CD14-positive monocyte (primary cell): Measurements from ENCODE around the gene BCL2. TPM values are rescaled to one million over a fixed set of nuclear protein-coding genes. Genes with fewer than 3 reads are reported as not detected.

ENCODE experiments used
- DNase-seq, 3 donors: peaks; one replicate each; pipeline ENCODE4 v3.0.0-alpha.2; 2011 to 2022
- H2AFZ ChIP-seq: 2 replicates; pipeline ENCODE4 v1.6.0; 2012; ENCODE audit warnings: mild to moderate bottlenecking, low read depth, low read length, inconsistent platforms; ENCODE audit not compliant: insufficient read depth, poor library complexity, severe bottlenecking
- H3K27ac ChIP-seq, 2 donors: 1 replicate in 1 of 2; 2 replicates in 1 of 2; pipeline ENCODE4 v1.5.1; 2012 to 2013; ENCODE audit warnings: low read length in 2 of 2, control low read depth in 1 of 2, inconsistent platforms in 1 of 2, low read depth in 1 of 2, mild to moderate bottlenecking in 1 of 2
- H3K27me3 ChIP-seq, 2 donors: one replicate each; pipeline versions ENCODE4 v1.6.0 to v1.6.1; 2011 to 2013; ENCODE audit warnings: low read length in 2 of 2; ENCODE audit not compliant: control insufficient read depth in 2 of 2, insufficient read depth in 2 of 2
- H3K36me3 ChIP-seq, 2 donors: replicated peaks in 1 of 2; 1 replicate in 1 of 2; 2 replicates in 1 of 2; pipeline versions ENCODE4 v1.5.1 to v1.6.1; 2012 to 2013; ENCODE audit warnings: low read length in 2 of 2, control low read depth in 1 of 2, inconsistent platforms in 1 of 2, mild to moderate bottlenecking in 1 of 2; ENCODE audit not compliant: insufficient read depth in 2 of 2, control insufficient read depth in 1 of 2
- H3K4me1 ChIP-seq, 2 donors: 1 replicate in 1 of 2; 2 replicates in 1 of 2; pipeline versions ENCODE4 v1.5.1 to v1.6.1; 2012 to 2013; ENCODE audit warnings: low read length in 2 of 2, control low read depth in 1 of 2, inconsistent platforms in 1 of 2, mild to moderate bottlenecking in 1 of 2, moderate library complexity in 1 of 2; ENCODE audit not compliant: insufficient read depth in 2 of 2, control insufficient read depth in 1 of 2
- H3K4me2 ChIP-seq: replicated peaks from 2 replicates; pipeline ENCODE3; 2012; ENCODE audit warnings: low read length, moderate library complexity, mild to moderate bottlenecking; ENCODE audit not compliant: poor library complexity, severe bottlenecking; ENCODE audit errors: extremely low read depth
- H3K4me3 ChIP-seq, 3 experiments: fragments of 200-600 bp in 1 of 3; sonication (generic) in 1 of 3; replicated peaks in 1 of 3; 1 replicate in 2 of 3; 2 replicates in 1 of 3; pipeline ENCODE4 v1.5.1; 2011 to 2013; ENCODE audit warnings: low read length in 3 of 3, mild to moderate bottlenecking in 3 of 3, control low read depth in 2 of 3, low read depth in 2 of 3, inconsistent platforms in 1 of 3, moderate library complexity in 1 of 3
- H3K79me2 ChIP-seq: 2 replicates; pipeline ENCODE4 v1.6.0; 2012; ENCODE audit warnings: mild to moderate bottlenecking, control low read depth, inconsistent platforms, low read length, moderate library complexity; ENCODE audit not compliant: insufficient read depth
- H3K9ac ChIP-seq: 2 replicates; pipeline ENCODE4 v1.6.0; 2017; ENCODE audit warnings: low read length, mild to moderate bottlenecking; ENCODE audit not compliant: insufficient read depth, poor library complexity, severe bottlenecking
- H3K9me3 ChIP-seq, 2 donors: replicated peaks in 1 of 2; 1 replicate in 1 of 2; 2 replicates in 1 of 2; pipeline versions ENCODE4 v1.5.1 to v1.6.1; 2012 to 2013; ENCODE audit warnings: low read length in 2 of 2, control low read depth in 1 of 2; ENCODE audit not compliant: control insufficient read depth in 1 of 2, insufficient read depth in 1 of 2
- H4K20me1 ChIP-seq: 2 replicates; pipeline ENCODE4 v1.6.0; 2012; ENCODE audit warnings: mild to moderate bottlenecking, low read length, control low read depth, moderate library complexity; ENCODE audit not compliant: insufficient read depth
- H3K27ac Mint-ChIP-seq, 7 donors: one replicate each; pipeline ENCODE4 v1.8.0; 2020; ENCODE audit warnings: mild to moderate bottlenecking in 7 of 7, mixed read lengths in 7 of 7, moderate library complexity in 6 of 7, inconsistent platforms in 2 of 7
- H3K27me3 Mint-ChIP-seq, 3 donors: one replicate each; pipeline ENCODE4 v1.8.0; 2021 to 2022; ENCODE audit warnings: low read depth in 3 of 3, mild to moderate bottlenecking in 3 of 3, mixed read lengths in 3 of 3, moderate library complexity in 3 of 3, inconsistent platforms in 1 of 3
- H3K36me3 Mint-ChIP-seq, 2 donors: one replicate each; pipeline ENCODE4 v1.8.0; 2020; ENCODE audit warnings: mixed read lengths in 2 of 2, inconsistent platforms in 1 of 2, mild to moderate bottlenecking in 1 of 2
- H3K4me1 Mint-ChIP-seq: one replicate; pipeline ENCODE4 v1.8.0; 2020; ENCODE audit warnings: mild to moderate bottlenecking, mixed read lengths
- H3K4me3 Mint-ChIP-seq, 2 donors: one replicate each; pipeline ENCODE4 v1.8.0; 2020; ENCODE audit warnings: mild to moderate bottlenecking in 2 of 2, mixed read lengths in 2 of 2, moderate library complexity in 1 of 2
- H3K9me3 Mint-ChIP-seq, 7 donors: one replicate each; pipeline ENCODE4 v1.8.0; 2020 to 2022; ENCODE audit warnings: mixed read lengths in 7 of 7, mild to moderate bottlenecking in 6 of 7, moderate library complexity in 6 of 7, inconsistent platforms in 2 of 7
- CTCF ChIP-seq: fragments of 200-600 bp; IDR thresholded peaks from one replicate; pipeline ENCODE4 v1.8.0; 2022; ENCODE audit warnings: antibody characterized with exemption, mild to moderate bottlenecking
- WGBS: methylation state at CpG from one replicate; pipeline ENCODE4 v1.1.5; 2013; ENCODE audit warnings: missing lambda C conversion rate; ENCODE audit not compliant: insufficient coverage; 5-methylcytosine and 5-hydroxymethylcytosine counted together
- intact Hi-C, 2 donors: fragments of 100-400 bp; cut with micrococcal nuclease; formaldehyde crosslinking; loops; one replicate each; pipeline versions ENCODE4 v1.15.0 to v1.15.1; 2023
- polyA plus RNA-seq, 3 donors: library from polyadenylated mRNA; depleted of rRNA in 1 of 3; unstranded in 2 of 3; stranded (reverse) in 1 of 3; fragments of 300-500 nt in 2 of 3; fragments of >200 nt in 1 of 3; fragmentation: Illumina TruSeq in 2 of 3; gene quantifications; 1 replicate in 2 of 3; 2 replicates in 1 of 3; pipeline ENCODE4 v1.2.3, GENCODE V29; 2012 to 2021

The BCL2 gene
- polyA plus RNA-seq, 3 donors = 0.58 to 2.5 (median 1.1) TPM

- Mint-ChIP-seq H3K36me3 (no peaks in the 10 kb centered on the region), H3K27ac (no peak overlapping the region)
- no peak overlapping the region for H3K4me2 ChIP-seq
These were observed 227.8 kb downstream of the BCL2 start for GRCh38 chr18:63091671-63092364.

GRCh38 chr18:63090334-63090733, 229.2 kb downstream of the BCL2 start:
- no peaks in the 10 kb centered on the region for H3K27me3 ChIP-seq
- H3K9ac ChIP-seq = no peak overlapping the region
- TF ChIP-seq CTCF = no peak
- H3K27ac ChIP-seq = no peak overlapping the region
- peaks cover 3% of the 10 kb centered on the region for H3K4me1 Mint-ChIP-seq
- H3K9me3 ChIP-seq = no peaks in the 10 kb centered on the region
- intact Hi-C loops = no loop called here
- H3K4me3 ChIP-seq = no peak overlapping the region
- H3K36me3 ChIP-seq = no peaks in the 10 kb centered on the region
- no peaks in the 10 kb centered on the region for H3K4me1 ChIP-seq
- no peaks in the 10 kb centered on the region for H4K20me1 ChIP-seq
- peak in 1 of 3 donors; percentile 23 for DNase-seq
- no peaks in the 10 kb centered on the region for H3K79me2 ChIP-seq
- H3K27me3 Mint-ChIP-seq = peaks cover 0 to 2% (median 0%) of the 10 kb centered on the region in 3 donors
- H3K27ac Mint-ChIP-seq = no peak overlapping the region
- H3K9me3 Mint-ChIP-seq = peaks cover 0 to 4% (median 0%) of the 10 kb centered on the region in 7 donors
- 48% methylated on average over 7 of the region's 12 CpGs for WGBS
- no peak overlapping the region for H3K4me2 ChIP-seq
- no peak overlapping the region for H3K4me3 Mint-ChIP-seq
- H2AFZ ChIP-seq = peak overlapping the region; percentile 11
- H3K36me3 Mint-ChIP-seq = no peaks in the 10 kb centered on the region

More at GRCh38 chr18:63091671-63092364, 227.8 kb downstream of the BCL2 start:
- H3K27me3 Mint-ChIP-seq = peaks cover 0 to under 1% (median 0%) of the 10 kb centered on the region in 3 donors
- Histone ChIP-seq H3K9ac (no peak overlapping the region), H3K79me2 (no peaks in the 10 kb centered on the region), H3K27me3 (no peaks in the 10 kb centered on the region), H3K9me3 (no peaks in the 10 kb centered on the region), H3K4me1 (no peaks in the 10 kb centered on the region), H4K20me1 (no peaks in the 10 kb centered on the region), H3K4me3 (no peak overlapping the region), H3K36me3 (no peaks in the 10 kb centered on the region), H2AFZ (no peak overlapping the region), H3K27ac (no peak overlapping the region)
- 98% methylated on average over 4 of the region's 4 CpGs for WGBS
- intact Hi-C loops = no loop called here
- H3K9me3 Mint-ChIP-seq = peaks cover 0 to 4% (median 0%) of the 10 kb centered on the region in 7 donors
- TF ChIP-seq CTCF = no peak
- H3K4me3 Mint-ChIP-seq = no peak overlapping the region
- H3K4me1 Mint-ChIP-seq = peaks cover 3% of the 10 kb centered on the region
- no peak for DNase-seq
